HL-60/S4 treated with retinoic acid at 250 ng/mL for 4 days and 3 days (cell line): ENCODE data around the gene KREMEN1.

Source experiments
- in situ Hi-C: fragments of 300-500 bp; cut with MboI; formaldehyde crosslinking; loops from 2 replicates; pipeline ENCODE4 v1.7.0; 2022; ENCODE audit warnings: low sequenced_read_pairs

The KREMEN1 gene

DNA sequence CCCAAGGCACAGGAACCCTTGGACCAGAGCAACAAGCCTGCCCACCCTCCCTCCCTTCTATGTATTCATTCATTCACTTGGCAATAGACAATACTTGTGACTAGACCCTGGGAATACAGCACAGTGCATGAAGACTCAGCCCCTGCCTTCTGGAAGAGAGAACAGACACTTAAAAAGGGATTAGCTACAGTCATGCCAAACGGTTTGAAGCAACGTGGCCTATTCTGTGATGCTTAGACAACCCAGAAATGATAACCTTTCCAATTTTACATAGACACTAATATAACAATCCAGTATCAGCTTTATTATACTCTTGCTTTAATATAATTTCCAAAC is 52.6 kb downstream of the KREMEN1 start:
- in situ Hi-C loops, result no loop called here

DNA sequence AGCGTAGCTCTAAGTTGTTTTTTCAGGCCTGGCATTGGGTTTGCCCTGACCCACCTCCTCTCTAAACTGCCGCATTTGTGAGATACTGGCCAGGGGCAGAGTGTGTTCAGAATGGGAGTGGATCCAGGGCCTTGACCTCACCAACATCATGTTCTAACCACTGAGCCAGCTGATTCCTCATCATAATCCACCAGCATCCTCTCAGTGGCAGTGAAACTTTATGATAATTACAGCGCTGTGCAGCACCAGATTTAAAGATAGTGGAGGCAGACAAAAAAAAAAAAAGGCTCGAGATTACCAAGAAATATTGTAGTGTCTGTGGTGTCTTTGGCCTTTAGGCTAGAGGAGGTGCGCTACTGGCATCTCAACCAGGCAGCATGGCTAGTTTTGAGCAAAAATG is 53.0 kb downstream of the KREMEN1 start:
- in situ Hi-C loops, result no loop called here

DNA sequence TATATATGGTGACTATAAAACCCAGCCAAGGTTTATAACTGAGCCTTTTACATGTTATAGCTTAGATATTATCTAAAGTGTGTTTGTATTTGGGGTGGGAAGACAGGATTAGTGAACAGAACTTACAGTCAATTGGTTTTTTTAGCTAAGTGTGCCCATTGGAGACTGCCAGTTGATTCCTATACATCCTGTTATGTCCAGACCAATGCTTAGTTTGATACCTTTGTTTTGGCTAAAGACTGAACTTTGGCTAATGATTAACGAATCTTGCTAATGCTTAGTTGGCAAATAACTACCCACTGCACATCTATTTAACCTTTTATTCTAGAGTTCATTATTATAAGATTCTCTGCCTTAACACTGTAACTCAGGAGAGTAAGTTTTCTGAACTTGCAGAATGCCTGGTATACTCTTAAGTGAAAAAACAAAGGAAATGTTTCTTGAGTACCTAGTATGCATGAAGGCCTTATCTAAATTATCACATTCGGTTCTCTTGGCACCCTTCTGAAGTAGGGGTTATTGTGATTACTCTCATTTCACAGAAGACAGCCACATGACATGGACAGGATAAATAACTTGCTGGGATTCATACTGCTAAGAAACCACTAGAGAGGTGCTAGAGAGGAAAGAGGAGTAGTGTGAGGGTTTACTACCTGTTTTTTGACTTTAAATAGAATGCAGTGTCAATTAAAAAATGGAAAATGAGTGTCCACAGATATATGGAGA is 54.0 kb downstream of the KREMEN1 start:
- in situ Hi-C loops, result no loop called here

DNA sequence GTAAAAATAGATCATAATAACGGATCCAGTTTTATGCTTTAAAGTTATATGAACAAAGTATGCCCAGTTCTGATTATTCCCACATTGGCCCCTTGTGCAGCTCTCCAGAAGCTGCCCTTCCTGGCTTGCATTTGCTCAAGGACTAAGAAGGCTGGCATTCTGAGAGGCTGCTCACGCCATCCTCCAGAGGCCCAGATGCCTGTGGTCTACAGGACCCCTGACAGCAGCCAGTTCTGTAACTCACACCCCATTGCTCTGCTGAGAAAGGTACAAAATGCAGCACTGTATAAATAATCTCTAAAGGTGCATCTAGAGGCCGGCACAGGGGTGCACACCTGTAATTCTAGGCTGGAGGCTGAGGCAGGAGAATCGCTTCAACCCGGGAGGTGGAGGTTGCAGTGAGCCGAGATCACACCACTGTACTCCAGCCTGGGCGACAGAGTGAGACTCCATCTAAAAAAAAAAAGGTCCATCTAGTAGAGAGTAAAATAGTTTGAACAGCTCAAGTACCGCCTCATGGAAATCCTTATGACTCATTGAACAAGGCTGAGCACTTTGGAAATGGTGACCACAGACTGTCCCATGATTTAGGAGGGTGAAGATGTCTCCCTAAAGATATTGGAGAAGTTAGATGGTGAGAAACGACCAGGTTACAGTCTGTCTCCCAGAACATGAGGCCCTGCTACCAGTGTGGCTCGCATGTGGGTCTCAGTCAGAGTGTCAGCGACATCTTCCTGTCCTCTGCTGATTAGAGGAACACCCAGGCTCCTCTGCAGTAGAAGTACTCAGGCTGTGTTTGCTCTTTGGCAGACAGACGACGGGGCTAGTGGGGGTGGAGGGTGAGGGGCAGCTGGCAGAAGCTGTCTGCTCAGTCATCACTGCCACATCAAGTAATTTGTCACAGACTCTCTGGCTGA is 56.3 kb downstream of the KREMEN1 start:
- in situ Hi-C loops, result no loop called here

DNA sequence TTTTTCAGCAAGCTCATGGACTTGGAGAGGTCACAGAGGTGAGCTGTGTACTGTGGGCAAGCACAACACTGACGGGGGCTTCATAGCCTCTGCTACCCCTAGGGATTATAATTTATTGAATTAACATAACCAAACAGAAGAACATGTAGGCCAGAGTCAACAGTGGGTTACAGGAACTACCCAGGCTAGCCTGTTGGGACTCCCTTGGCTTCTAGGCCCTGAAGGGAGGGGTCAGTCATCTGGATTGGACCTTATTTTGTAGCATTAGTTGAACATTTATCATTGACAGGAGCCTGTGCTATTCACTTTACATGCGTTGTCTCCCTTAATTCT is 56.9 kb downstream of the KREMEN1 start:
- in situ Hi-C loops, result no loop called here

DNA sequence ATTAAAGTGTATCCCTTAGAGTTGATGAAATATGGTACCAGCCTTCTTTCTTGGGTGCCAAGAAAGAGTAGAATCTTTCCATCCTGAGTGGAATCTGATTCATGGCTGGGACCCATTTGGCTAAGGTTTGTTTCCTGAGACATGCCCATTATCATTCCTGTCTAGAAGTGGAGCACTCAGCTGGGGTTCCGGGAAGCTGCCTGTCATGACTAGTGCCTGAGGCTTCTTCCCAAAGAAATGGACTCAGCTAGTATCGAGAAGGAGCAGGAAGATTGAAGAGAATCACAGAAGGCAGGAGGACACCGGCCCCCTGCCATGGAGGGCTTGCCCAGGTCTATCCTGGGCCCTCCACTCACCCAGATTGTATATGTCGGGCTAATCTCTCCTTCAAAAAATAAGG is 57.6 kb downstream of the KREMEN1 start:
- in situ Hi-C loops, result no loop called here

DNA sequence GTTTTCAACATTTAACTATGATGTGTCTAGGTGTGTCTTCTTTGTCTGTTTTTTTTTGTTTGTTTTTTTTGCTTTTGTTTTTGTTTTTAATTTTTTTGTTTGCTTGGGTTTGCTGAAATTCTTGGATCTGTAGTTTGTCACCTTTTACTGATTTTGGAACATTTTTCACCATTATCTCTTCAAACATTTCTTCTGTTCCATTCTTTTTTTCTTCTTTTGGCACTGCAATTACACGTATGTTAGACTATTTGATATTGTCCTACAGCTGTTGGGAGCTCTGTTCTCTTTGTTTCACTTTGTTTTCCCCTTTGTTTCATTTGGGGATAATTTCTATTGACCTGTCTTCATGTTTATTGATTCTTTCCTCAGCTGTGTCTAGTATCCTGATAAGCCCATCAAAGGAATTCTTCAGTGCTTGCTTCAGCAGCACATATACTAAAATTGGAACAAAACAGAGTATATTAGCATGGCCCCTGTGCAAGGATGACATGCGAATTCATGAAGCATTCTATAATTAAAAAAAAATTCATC is 60.8 kb downstream of the KREMEN1 start:
- in situ Hi-C loops, result no loop called here

DNA sequence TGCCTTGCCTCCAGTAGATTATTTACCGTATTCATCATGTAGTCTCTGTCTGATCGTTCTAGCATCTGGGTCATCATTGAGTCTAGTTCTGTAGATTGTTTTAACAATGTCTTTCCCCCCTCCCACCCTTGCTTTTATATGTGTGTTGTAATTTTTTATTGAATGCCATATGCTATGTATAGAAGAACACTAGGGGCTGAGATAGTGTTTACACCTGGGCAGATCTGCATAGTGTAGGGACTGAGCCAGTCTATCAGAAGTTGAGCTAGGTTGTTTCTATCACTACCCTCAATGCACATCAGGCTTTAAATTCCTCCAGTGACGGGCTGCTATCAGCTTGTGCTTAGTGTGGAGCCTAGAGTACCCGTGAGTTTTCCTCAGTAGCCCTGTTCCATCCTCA is 61.6 kb downstream of the KREMEN1 start:
- in situ Hi-C loops, result no loop called here

DNA sequence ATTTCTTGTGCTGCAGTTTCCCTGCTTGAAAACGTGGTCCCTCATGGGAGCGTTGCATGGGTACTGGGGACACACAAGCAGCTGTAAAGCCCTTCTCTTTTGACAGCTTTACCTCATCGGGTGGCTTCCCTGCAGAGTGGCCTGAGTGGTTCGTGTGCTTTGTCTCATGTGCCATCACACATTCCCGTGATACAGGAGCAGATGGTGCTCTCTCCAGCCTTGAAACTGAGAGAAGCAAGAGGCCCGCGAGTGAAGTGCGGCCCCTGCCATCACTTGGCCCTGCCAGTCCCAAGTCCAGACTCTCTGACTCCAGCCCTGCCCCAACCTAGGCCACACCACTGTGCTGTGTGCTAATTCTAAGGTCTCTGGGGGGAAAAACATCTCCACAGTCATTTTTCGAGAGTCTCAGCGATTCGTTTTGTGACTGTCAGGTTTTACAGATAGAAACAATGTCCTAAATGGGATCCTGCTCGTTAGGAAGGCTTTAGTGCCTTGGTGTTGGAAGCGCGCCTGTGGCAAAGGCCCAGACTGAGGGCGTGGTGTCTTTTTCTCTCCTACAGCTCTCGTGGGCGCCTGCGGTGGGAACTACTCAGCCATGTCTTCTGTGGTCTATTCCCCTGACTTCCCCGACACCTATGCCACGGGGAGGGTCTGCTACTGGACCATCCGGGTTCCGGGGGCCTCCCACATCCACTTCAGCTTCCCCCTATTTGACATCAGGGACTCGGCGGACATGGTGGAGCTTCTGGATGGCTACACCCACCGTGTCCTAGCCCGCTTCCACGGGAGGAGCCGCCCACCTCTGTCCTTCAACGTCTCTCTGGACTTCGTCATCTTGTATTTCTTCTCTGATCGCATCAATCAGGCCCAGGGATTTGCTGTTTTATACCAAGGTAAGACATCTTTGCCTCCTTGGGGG is 64.2 kb downstream of the KREMEN1 start:
- in situ Hi-C loops, result no loop called here

DNA sequence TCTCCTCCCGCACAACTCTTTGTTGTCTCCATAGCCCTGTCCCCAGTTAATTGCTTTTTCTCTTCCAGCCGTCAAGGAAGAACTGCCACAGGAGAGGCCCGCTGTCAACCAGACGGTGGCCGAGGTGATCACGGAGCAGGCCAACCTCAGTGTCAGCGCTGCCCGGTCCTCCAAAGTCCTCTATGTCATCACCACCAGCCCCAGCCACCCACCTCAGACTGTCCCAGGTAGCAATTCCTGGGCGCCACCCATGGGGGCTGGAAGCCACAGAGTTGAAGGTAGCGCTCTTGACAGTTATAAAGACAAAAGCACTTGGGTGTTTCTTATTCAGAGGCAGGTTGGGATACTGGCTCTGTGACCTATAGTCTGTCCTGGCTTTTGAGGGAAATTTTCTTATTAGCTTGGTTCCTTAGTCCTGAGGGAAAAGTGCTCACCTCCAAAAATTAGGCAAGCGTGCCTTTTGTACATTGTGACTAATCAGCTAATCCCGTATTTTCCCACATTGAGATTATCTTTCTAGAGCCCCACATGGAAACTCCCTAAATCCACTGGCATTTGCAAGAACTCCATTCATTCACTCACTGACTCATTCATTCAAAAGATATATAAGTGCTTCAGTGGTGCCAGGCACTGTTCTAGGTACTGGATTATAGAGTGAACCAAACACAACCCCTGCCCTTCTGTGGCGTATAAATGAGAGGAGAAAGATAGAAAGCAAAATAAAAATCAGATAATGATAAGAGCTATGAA is 65.9 kb downstream of the KREMEN1 start:
- in situ Hi-C loops, result no loop called here

DNA sequence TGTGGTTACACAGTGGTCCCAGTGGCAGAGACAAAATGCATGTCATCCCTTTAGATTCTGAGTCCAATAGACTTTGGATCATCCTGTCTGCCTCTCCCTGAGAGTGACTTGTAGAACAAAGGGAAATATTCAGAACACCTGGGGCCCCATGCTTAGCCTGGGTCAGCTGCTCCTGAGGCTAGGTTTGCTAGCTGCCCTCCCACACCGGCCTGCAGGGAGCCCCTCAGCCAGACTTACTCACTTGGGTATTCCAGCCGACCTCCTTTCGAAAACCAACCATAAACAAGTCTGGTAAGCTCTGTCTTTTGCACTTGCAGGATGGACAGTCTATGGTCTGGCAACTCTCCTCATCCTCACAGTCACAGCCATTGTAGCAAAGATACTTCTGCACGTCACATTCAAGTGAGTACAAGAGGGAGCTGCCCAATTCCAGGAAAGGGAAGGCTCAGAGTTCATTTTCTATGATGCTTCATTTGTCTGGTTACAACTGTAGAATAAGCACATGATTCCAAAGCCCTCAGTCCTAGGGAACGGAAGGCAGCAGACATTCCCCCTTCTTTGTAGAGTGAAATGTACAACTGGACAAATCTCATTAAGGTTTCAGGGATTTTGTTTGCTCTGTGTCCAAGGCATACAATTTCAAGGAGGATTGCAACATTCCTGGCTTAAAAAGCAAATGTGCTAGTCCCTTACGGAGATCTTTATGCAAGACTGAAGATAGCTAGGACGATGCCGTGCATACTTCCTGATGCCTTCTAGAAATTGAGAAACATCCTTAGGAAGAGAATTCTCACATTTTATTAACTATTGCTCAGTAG is 67.3 kb downstream of the KREMEN1 start:
- in situ Hi-C loops, result no loop called here

DNA sequence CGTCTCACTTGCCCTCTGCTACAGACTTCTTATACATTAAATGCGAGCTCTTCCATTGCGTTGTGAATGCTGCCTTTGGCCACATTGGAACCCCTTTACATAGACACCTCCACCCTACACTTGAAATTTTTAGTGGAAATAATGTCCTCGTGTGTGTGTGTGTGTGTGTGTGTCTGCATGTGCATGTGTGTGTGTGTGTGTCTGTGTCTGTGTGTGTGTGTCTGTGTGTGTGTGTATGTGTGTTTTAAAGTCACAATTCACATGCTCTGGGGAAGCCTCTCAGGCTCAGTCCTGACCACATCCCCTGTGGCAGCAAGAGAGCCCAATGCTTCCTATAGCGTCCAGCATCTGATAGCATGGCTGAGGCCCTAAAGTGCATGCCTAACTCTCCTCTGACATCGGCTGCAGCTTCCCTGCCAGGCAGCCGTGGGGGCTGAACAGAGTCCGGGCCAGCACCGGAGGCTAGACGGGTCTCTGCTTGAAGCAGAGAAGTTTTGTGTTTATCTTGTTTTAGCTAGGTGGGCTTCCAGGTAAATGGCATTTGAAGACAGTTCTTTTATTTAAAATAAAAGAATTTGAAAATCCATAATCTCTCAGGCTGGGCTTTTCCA is 68.3 kb downstream of the KREMEN1 start:
- in situ Hi-C loops, result no loop called here

DNA sequence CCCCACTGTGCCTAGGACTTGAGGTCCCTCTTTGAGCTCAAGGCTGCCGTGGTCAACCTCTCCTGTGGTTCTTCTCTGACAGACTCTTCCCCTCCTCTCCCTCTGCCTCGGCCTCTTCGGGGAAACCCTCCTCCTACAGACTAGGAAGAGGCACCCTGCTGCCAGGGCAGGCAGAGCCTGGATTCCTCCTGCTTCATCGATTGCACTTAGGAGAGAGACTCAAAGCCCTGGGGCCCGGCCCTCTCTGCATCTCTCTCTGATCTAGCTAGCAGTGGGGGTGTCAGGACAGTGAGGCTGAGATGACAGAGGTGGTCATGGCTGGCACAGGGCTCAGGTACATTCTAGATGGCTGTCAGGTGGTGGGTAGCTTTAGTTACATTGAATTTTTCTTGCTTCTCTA is 69.3 kb downstream of the KREMEN1 start:
- in situ Hi-C loops, result no loop called here

DNA sequence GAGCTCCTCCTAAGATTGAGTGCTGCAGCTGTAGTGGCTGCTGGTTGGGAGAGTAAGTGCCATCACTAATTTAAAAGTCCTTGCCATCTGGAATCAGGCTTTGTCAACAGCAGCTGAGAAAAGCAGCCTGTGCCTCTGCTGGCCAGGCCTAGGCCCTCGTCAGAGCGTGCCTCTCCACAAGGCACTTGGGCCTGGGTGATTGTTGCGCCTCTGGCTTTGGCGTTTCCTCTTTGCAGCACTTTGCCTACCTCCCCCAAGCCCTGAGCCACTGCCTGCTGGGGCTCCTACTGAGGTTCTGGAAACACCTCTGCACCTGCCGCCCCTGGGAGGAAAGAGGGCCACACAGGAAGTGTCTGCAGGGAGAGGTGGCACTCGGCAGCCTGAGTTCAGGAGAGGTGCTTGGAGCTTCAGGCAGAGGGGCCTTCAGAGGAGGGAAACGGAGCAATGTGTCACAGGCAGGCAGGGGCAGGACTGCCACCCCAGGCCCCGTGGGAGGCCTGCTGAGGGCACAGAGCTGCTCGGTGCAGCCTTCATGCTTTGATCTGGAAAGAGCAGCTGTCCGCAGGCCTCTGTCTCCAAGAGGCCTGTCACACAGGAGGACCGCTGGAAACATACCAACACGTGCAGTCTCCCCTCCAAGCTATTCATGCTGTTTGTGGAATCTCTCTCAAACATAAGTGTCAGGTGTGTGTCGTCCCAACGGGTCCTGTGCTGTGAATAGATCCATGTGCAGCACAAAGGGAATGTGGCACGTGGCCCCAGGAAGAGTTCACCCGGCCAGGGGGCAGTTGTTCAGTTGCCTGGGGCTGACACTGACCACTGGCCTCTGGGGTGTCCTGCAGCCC is 71.3 kb downstream of the KREMEN1 start:
- in situ Hi-C loops, result no loop called here

DNA sequence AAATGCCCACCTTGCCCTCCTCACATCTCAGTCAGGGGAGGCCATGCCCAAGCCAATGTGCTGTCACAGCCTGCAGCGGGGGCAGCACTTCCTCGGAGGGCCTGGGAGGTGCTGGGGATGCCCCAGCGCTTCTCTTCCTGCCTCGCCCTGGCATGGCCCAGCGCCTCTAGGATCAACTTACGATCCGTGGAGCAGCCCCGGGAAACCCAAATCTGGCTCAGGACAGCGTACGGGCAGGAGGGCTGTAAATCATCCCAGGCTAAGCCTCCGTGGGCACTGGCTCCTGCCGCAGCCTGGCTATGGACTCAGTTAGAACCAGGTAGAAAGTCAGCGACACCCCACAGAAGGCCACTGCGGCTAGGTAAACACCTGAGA is 71.9 kb downstream of the KREMEN1 start:
- in situ Hi-C loops, result no loop called here

DNA sequence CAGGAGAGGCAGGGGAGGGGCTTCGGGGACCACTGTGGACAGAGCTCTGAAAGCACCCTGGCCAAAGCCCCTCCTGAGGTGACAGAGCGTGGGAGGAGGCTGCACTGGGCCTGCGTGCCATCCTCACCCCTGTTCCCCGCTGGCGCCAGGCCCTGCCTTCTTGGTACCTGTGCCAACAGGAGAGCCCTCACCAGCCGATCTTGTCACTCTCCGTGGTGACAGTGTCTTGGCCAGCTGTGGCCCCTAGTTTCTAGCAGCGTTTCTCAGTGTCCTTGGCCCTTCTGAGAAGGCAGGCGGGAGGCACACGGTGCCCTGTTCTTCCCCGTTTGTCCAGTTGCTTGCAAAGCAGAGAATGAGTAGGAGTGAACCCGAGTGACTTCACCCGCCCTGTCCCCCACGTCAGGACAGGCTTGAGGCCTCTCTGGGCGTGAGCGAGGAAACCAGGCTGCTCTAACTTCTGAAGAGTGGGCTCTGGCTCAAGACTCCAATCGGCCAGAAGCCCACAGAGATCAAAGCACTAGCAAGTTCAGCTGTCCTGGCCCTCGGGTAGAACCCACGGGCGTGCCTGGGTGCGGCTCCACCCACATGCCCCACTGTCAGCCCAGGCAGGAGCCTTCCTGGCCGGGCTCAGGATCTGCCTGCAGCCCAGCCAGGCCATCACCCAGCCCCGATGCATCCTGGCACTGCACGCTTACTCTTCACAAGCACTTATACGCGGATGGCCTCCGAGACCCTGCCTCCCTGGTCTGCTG is 72.7 kb downstream of the KREMEN1 start:
- in situ Hi-C loops, result no loop called here

DNA sequence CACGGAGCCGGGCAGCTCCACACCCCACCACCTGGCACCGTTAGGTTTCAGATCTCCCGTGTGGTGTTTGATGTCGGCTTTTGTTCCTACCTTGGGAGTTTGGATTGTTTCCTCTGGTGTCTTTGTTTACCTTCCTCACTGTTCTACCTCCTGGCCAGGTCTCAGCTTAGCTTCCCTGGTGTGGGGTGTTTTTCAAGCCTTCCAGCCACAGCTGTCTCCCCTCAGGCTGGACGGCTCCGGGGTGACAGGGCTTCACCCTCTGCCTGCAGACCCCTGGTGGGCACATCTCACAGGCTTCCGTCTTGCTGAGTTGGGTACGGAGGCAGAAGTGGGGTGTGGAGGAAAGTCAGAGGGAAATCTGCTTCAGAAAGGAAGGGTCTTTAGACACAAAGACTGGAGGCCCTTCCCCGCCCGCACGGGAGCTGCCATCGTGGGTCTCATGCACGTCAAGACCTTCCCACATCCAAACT is 73.3 kb downstream of the KREMEN1 start:
- in situ Hi-C loops, result no loop called here

DNA sequence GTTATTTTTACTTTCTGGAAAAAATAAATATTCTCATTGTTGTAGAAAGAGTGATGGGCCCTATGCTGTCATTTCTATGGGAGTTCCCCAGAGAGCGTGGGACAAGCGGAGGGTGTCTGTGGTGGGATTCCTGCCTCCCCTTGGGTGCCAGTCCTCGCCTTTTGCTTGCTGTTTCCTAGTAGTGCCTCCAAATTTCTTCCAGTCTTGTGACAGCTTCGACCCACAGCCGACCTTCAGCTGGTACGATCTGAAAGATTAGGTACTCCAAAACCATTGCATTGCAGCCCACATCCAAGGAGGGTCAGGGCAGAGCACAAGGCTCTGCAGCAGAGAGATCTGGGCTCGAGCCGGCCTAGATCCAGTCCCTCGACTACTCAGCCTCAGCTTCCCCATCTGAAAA is 73.9 kb downstream of the KREMEN1 start:
- in situ Hi-C loops, result no loop called here
